BE2C (cell line): ENCODE data around the gene E2F6.

Experiments used
- DNase-seq: peaks from one replicate; pipeline ENCODE4 v3.0.0-alpha.2; 2020
- H3K27me3 ChIP-seq: fragments of 250-450 bp; sonication (Bioruptor Pico); 2 replicates; pipeline ENCODE4 v1.5.1; 2020; ENCODE audit warnings: mild to moderate bottlenecking
- H3K36me3 ChIP-seq: fragments of 250-450 bp; sonication (Bioruptor Pico); 2 replicates; pipeline ENCODE4 v1.5.1; 2020; ENCODE audit warnings: mild to moderate bottlenecking
- H3K4me1 ChIP-seq: fragments of 250-450 bp; sonication (Bioruptor Pico); 2 replicates; pipeline ENCODE4 v1.5.1; 2020
- H3K4me3 ChIP-seq: 2 replicates; pipeline ENCODE4 v1.5.1; 2011; ENCODE audit warnings: low read depth, low read length
- H3K9me3 ChIP-seq: fragments of 250-450 bp; sonication (Bioruptor Pico); 2 replicates; pipeline ENCODE4 v1.5.1; 2020
- TF ChIP-seq, protein P1 (sequence below): IDR thresholded peaks from 2 replicates; pipeline ENCODE4 v1.5.1; 2012; ENCODE audit warnings: mild to moderate bottlenecking, low read depth, low read length

The E2F6 gene

DNA sequence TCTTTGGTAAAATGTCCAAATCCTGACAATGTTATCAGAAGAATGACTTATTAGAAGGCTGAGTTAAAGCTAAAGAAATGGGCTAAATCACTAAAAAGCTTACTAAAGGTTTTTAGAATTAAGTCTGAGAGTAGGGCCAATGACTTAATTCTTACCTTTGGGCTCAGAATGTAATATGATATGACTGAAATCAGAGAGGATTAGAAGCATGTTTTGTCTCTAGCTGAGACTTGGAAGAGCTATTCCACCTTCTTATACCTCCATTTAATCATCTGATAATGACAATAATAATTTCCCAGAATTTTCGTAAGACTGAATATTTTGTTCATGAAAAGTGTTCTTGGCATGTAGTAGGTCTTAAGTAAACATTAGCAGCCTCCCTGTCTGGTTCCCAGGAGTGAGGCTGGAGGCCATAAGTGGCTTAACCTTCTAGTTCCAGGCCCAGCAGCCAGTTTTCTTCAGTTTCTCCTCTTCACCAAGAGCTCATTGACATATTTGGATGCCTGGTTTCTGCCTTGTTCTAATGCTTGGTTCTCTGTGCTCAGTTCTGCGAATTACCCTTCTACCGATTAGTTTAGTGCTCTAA, 25.5 kb upstream of the E2F6 start:
- no peak for DNase-seq
- no peaks in the 10 kb centered on the region for H3K36me3 ChIP-seq
- TF ChIP-seq, protein P1, sequence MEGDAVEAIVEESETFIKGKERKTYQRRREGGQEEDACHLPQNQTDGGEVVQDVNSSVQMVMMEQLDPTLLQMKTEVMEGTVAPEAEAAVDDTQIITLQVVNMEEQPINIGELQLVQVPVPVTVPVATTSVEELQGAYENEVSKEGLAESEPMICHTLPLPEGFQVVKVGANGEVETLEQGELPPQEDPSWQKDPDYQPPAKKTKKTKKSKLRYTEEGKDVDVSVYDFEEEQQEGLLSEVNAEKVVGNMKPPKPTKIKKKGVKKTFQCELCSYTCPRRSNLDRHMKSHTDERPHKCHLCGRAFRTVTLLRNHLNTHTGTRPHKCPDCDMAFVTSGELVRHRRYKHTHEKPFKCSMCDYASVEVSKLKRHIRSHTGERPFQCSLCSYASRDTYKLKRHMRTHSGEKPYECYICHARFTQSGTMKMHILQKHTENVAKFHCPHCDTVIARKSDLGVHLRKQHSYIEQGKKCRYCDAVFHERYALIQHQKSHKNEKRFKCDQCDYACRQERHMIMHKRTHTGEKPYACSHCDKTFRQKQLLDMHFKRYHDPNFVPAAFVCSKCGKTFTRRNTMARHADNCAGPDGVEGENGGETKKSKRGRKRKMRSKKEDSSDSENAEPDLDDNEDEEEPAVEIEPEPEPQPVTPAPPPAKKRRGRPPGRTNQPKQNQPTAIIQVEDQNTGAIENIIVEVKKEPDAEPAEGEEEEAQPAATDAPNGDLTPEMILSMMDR = no peak
- no peaks in the 10 kb centered on the region; the same call in 1 of the 2 replicates for H3K9me3 ChIP-seq
- no peaks in the 10 kb centered on the region for H3K27me3 ChIP-seq
- H3K4me3 ChIP-seq = no peak overlapping the region
- H3K4me1 ChIP-seq = peaks cover 14% of the 10 kb centered on the region

DNA sequence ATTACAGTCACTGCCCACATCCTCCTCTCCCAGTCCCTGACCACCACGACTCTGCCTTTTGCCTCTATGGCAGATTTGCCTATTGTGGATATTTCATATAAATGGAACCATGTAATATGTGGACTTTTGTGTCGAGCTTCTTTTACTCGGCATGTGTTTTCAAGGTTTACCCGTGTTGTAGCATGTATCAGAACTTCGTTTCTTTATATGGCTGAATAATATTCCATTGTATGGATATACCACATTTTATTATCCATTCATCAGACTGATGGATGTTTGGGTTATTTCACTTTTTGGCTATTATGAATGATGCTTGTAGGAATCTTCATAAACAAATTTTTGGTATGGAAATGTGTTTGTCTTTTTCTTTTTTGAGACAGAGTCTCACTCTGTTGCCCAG, 24.2 kb upstream of the E2F6 start:
- TF ChIP-seq, protein P1 = no peak
- no peak for DNase-seq
- Histone ChIP-seq H3K27me3 (no peaks in the 10 kb centered on the region), H3K4me3 (no peak overlapping the region), H3K9me3 (no peaks in the 10 kb centered on the region; the same call in 1 of the 2 replicates), H3K4me1 (peaks cover 14% of the 10 kb centered on the region), H3K36me3 (peaks cover 7% of the 10 kb centered on the region; the same call in 1 of the 2 replicates)

DNA sequence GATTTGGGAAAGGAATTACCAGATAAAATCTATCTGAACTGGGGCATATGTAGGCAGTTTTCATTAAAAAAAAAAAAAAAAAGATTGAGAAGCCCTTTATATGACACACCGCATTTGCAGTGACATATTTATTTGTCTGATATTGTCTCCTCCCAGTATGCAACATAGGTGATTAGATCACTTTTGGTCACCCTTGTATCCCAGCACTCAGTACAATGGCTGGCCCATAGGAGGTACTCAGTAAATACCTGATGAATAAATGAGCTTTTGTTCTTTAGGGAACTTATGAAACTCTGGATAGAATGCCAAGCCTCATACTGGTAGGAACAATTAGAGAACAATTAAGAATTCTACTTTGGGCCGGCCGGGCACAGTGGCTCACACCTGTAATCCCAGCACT, 22.8 kb upstream of the E2F6 start:
- no peaks in the 10 kb centered on the region; the same call in 1 of the 2 replicates for H3K9me3 ChIP-seq
- TF ChIP-seq, protein P1 = no peak
- H3K4me3 ChIP-seq = no peak overlapping the region
- peaks cover 7% of the 10 kb centered on the region; the same call in 1 of the 2 replicates for H3K36me3 ChIP-seq
- no peaks in the 10 kb centered on the region for H3K27me3 ChIP-seq
- peaks cover 14% of the 10 kb centered on the region for H3K4me1 ChIP-seq
- DNase-seq = no peak

DNA sequence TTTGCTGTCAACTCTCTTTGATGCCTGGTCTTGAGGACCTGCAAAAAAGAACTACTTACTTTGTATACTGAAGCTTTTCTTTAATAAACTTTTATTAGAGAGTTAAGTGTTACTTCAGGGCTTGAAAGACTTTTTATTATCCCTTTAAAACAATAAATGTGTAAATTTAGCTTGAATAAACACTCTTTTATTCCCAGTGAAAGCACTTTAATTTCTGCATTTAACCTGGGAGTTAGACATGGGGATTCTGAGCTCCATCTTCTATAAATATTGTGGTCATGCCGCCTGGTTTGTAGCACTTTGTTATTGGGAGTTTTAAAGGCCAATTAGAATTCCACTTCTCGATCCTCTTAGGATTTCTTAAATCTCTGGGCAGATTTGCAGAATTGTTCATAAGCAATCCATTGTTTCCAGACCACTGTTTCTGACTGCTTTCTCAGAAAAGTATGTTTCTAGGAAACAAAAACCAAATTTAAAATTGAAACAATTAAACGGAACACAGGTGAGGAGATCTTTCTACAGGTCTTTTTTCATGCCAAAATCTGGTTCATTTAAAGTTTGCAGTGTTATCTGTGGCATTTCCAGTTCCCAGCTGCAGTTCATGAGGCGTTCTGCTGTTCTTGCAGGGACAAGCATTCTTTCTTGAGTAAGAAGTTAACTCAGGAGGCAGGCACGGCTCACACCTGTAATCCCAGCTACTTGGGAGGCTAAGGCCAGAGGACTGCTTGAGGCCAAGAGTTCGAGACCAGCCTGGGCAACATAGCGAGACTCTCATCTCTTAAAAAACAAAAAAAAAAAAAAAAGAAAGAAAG, 18.1 kb upstream of the E2F6 start:
- no peak for DNase-seq
- peak overlapping the region; percentile 97 for H3K4me3 ChIP-seq

DNA sequence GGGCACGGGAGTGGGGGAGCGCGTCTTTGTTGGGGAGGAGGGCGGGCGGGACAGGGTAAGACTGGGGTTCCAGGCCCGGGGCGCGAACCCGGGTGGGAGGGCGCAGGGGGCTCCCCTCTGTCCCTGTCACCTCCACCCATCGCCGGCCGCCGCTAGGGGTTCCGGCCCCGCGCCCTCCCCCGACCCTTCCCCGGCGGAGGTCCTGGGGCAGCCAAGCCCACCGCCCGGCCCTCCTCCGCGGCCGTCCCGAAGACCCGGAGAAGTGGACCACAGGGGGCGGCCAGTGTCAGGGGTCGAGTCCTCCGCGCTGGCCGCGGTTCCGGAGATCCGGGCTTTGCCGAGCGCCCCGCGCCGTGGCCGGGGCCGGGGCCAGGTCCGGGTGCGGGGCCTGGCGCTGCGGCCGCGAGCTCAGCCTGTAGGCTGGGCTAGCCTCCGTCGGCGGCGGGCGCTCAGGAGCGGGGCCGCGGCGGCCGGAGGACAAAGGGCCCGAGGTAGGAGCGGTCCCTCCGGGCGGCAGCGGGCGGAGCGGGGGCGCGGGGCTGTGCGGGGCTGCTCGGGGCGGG, 16.6 kb upstream of the E2F6 start:
- H3K9me3 ChIP-seq = no peaks in the 10 kb centered on the region
- no peaks in the 10 kb centered on the region for H3K4me1 ChIP-seq
- H3K36me3 ChIP-seq = peaks cover 7% of the 10 kb centered on the region; the same call in 1 of the 2 replicates
- TF ChIP-seq, protein P1 = no peak
- DNase-seq = peak; percentile 82
- H3K27me3 ChIP-seq = no peaks in the 10 kb centered on the region
- peak overlapping the region; percentile 97 for H3K4me3 ChIP-seq

More for the DNA sequence above, 18.1 kb upstream of the E2F6 start:
- Histone ChIP-seq H3K27me3 (no peaks in the 10 kb centered on the region), H3K36me3 (peaks cover 7% of the 10 kb centered on the region; the same call in 1 of the 2 replicates), H3K4me1 (no peaks in the 10 kb centered on the region), H3K9me3 (no peaks in the 10 kb centered on the region)
- TF ChIP-seq, protein P1 = no peak
